Measurements from ENCODE around the gene HSPA1A. TPM values are rescaled to one million over a fixed set of nuclear protein-coding genes. Genes with fewer than 3 reads are reported as not detected.
A peak's percentile ranks its signal among the peaks of the same experiment; 100 is the strongest.
"Not testable (repeated sequence)": the region's sequence is repeated elsewhere in the genome, so short reads cannot be mapped to it uniquely, and the experiment has no call there.

HSPA1A gene
- polyA plus RNA-seq, 1 donor from 2014 or later: 49.5 TPM

- H3K9me3 Mint-ChIP-seq: no peaks in the 10 kb centered on the region
- H3K4me1 Mint-ChIP-seq: peaks cover 28 to 35% (median 34%) of the 10 kb centered on the region in 3 donors
- peak overlapping the region; percentile 68 to 100 (median 94) for H3K27ac Mint-ChIP-seq
- H3K27me3 Mint-ChIP-seq: peaks cover 2% of the 10 kb centered on the region
- peaks cover 6% of the 10 kb centered on the region for H3K36me3 Mint-ChIP-seq
- H3K4me3 Mint-ChIP-seq: peak overlapping the region; percentile 76 to 96 (median 90)
Measured at GRCh38 chr6:31794294-31794865, 21.0 kb upstream of the HSPA1A start.

- peaks cover 25 to 32% (median 31%) of the 10 kb centered on the region in 3 donors for H3K4me1 Mint-ChIP-seq
Measured at GRCh38 chr6:31794866-31795615, 20.3 kb upstream of the HSPA1A start.

GRCh38 chr6:31795616-31796298 lies 19.6 kb upstream of the HSPA1A start, which contains the start of gene VARS1:
Gene VARS1, minus strand, starts transcription at chr6:31795752. Its CDS starts 535 bp downstream, at chr6:31795217.
- Mint-ChIP-seq H3K4me3 (peak within 1 kb of the TSS; percentile 76 to 98 (median 94)), H3K4me1 (peaks cover 22 to 28% (median 27%) of the 10 kb centered on the region in 3 donors), H3K9me3 (no peaks in the 10 kb centered on the region), H3K27ac (peak within 1 kb of the TSS; percentile 68 to 100 (median 97)), H3K27me3 (peaks cover 2% of the 10 kb centered on the region), H3K36me3 (peaks cover 2% of the 10 kb centered on the region)

More at GRCh38 chr6:31794866-31795615, 20.3 kb upstream of the HSPA1A start:
- H3K36me3 Mint-ChIP-seq: peaks cover 4% of the 10 kb centered on the region
- H3K27ac Mint-ChIP-seq: peak overlapping the region; percentile 68 to 100 (median 97)
- H3K9me3 Mint-ChIP-seq: no peaks in the 10 kb centered on the region
- peaks cover 2% of the 10 kb centered on the region for H3K27me3 Mint-ChIP-seq
- peak overlapping the region; percentile 76 to 98 (median 94) for H3K4me3 Mint-ChIP-seq

- Mint-ChIP-seq H3K27me3 (no peaks in the 10 kb centered on the region), H3K27ac (peak overlapping the region; percentile 68 to 82 (median 81)), H3K4me1 (peaks cover 18 to 24% (median 21%) of the 10 kb centered on the region in 3 donors), H3K4me3 (peak overlapping the region in 2 of 4 donors; percentile 30 to 76), H3K9me3 (no peaks in the 10 kb centered on the region), H3K36me3 (no peaks in the 10 kb centered on the region)
Measured at GRCh38 chr6:31796993-31797385, 18.4 kb upstream of the HSPA1A start.

- Mint-ChIP-seq H3K4me1 (peaks cover 16 to 24% (median 21%) of the 10 kb centered on the region in 3 donors), H3K4me3 (peak overlapping the region; percentile 30 to 84 (median 57)), H3K9me3 (no peaks in the 10 kb centered on the region), H3K36me3 (no peaks in the 10 kb centered on the region), H3K27ac (peak overlapping the region; percentile 68 to 89 (median 82)), H3K27me3 (no peaks in the 10 kb centered on the region)
Measured at GRCh38 chr6:31797588-31797987, 17.8 kb upstream of the HSPA1A start.

GRCh38 chr6:31799781-31800180 lies 15.6 kb upstream of the HSPA1A start:
- Mint-ChIP-seq H3K36me3 (peaks cover 1% of the 10 kb centered on the region), H3K4me3 (no peak overlapping the region), H3K27ac (no peak overlapping the region), H3K9me3 (no peaks in the 10 kb centered on the region), H3K27me3 (no peaks in the 10 kb centered on the region), H3K4me1 (peaks cover 5 to 18% (median 11%) of the 10 kb centered on the region in 3 donors)

GRCh38 chr6:31801031-31801927 lies 14.1 kb upstream of the HSPA1A start:
- H3K27me3 Mint-ChIP-seq, H3K9me3 Mint-ChIP-seq, H3K36me3 Mint-ChIP-seq: not testable (repeated sequence)
- Mint-ChIP-seq H3K4me1 (peaks cover 14 to 24% (median 17%) of the 10 kb centered on the region in 3 donors), H3K4me3 (peak overlapping the region in 1 of 4 donors; percentile 65), H3K27ac (peak overlapping the region in 2 of 3 donors; percentile 47 to 65)

- Mint-ChIP-seq H3K27ac (peak overlapping the region; percentile 95 to 96 (median 96)), H3K27me3 (no peaks in the 10 kb centered on the region), H3K4me3 (peak overlapping the region; percentile 89 to 97 (median 95))
Measured at GRCh38 chr6:31805939-31806469, 9.3 kb upstream of the HSPA1A start.

GRCh38 chr6:31806470-31807272 lies 8.7 kb upstream of the HSPA1A start, which contains the start of gene LSM2:
Gene LSM2, minus strand, starts transcription at chr6:31806966. Its CDS starts 209 bp downstream, at chr6:31806757.
- no peaks in the 10 kb centered on the region for H3K9me3 Mint-ChIP-seq
- H3K36me3 Mint-ChIP-seq: peaks cover 7% of the 10 kb centered on the region
- no peaks in the 10 kb centered on the region for H3K27me3 Mint-ChIP-seq
- H3K4me3 Mint-ChIP-seq: peak within 1 kb of the TSS; percentile 89 to 97 (median 95)
- peak within 1 kb of the TSS; percentile 95 to 96 (median 96) for H3K27ac Mint-ChIP-seq
- peaks cover 13 to 17% (median 14%) of the 10 kb centered on the region in 3 donors for H3K4me1 Mint-ChIP-seq

More at GRCh38 chr6:31805939-31806469, 9.3 kb upstream of the HSPA1A start:
- no peaks in the 10 kb centered on the region for H3K9me3 Mint-ChIP-seq
- peaks cover 7% of the 10 kb centered on the region for H3K36me3 Mint-ChIP-seq
- H3K4me1 Mint-ChIP-seq: peaks cover 10 to 17% (median 14%) of the 10 kb centered on the region in 3 donors

GRCh38 chr6:31808599-31808998 lies 6.7 kb upstream of the HSPA1A start:
- H3K27me3 Mint-ChIP-seq, H3K9me3 Mint-ChIP-seq, H3K27ac Mint-ChIP-seq, H3K36me3 Mint-ChIP-seq: not testable (repeated sequence)
- Mint-ChIP-seq H3K4me1 (peaks cover 22 to 26% (median 23%) of the 10 kb centered on the region in 3 donors), H3K4me3 (peak overlapping the region in 1 of 4 donors; percentile 19)

- no peaks in the 10 kb centered on the region for H3K27me3 Mint-ChIP-seq
- no peaks in the 10 kb centered on the region for H3K9me3 Mint-ChIP-seq
- peak overlapping the region in 1 of 4 donors; percentile 52 for H3K4me3 Mint-ChIP-seq
- peaks cover 15 to 20% (median 16%) of the 10 kb centered on the region in 3 donors for H3K4me1 Mint-ChIP-seq
- H3K27ac Mint-ChIP-seq: peak overlapping the region in 1 of 3 donors; percentile 18
- H3K36me3 Mint-ChIP-seq: peaks cover 5% of the 10 kb centered on the region
Measured at GRCh38 chr6:31811645-31812044, 3.7 kb upstream of the HSPA1A start.

- H3K27ac Mint-ChIP-seq: peak overlapping the region in 1 of 3 donors; percentile 96
- no peaks in the 10 kb centered on the region for H3K9me3 Mint-ChIP-seq
- peaks cover 3% of the 10 kb centered on the region for H3K36me3 Mint-ChIP-seq
- no peaks in the 10 kb centered on the region for H3K27me3 Mint-ChIP-seq
- H3K4me1 Mint-ChIP-seq: peaks cover 22 to 24% (median 23%) of the 10 kb centered on the region in 3 donors
- H3K4me3 Mint-ChIP-seq: peak overlapping the region; percentile 78 to 93 (median 83)
Measured at GRCh38 chr6:31813465-31813849, 1.9 kb upstream of the HSPA1A start.

GRCh38 chr6:31814677-31815024 lies 692 bp upstream of the HSPA1A start:
- peak overlapping the region; percentile 83 to 96 (median 91) for H3K27ac Mint-ChIP-seq
- H3K27me3 Mint-ChIP-seq: no peaks in the 10 kb centered on the region
- peaks cover 22 to 27% (median 24%) of the 10 kb centered on the region in 3 donors for H3K4me1 Mint-ChIP-seq
- no peaks in the 10 kb centered on the region for H3K9me3 Mint-ChIP-seq
- peak overlapping the region; percentile 92 to 98 (median 94) for H3K4me3 Mint-ChIP-seq
- H3K36me3 Mint-ChIP-seq: peaks cover 3% of the 10 kb centered on the region
